Keratinocyte (primary cell): Measurements from ENCODE around the gene RGCC. TPM values are rescaled to one million over a fixed set of nuclear protein-coding genes. Genes with fewer than 3 reads are reported as not detected.

Experiments
- DNase-seq: peaks from one replicate; pipeline ENCODE4 v3.0.0-alpha.2; 2011; ENCODE audit warnings: low read depth, missing footprints, low spot score
- FAIRE-seq: peaks from 2 replicates; lab custom pipeline; 2011; peaks lifted over from hg19 to GRCh38; lab: Jason Lieb, UNC
- H2AFZ ChIP-seq: 2 replicates; pipeline ENCODE4 v1.6.0; 2012; ENCODE audit warnings: low read length, control low read depth, inconsistent platforms; ENCODE audit not compliant: control insufficient read depth
- H3K27ac ChIP-seq: 2 replicates; pipeline ENCODE4 v1.5.1; 2011; ENCODE audit warnings: low read length; ENCODE audit not compliant: control insufficient read depth, insufficient read depth
- H3K27me3 ChIP-seq: 3 replicates; pipeline ENCODE4 v1.6.0; 2011; ENCODE audit warnings: low read length; ENCODE audit not compliant: control insufficient read depth, insufficient read depth; ENCODE audit errors: extremely low read depth
- H3K36me3 ChIP-seq, 2 experiments: 2 replicates in 1 of 2; 3 replicates in 1 of 2; pipeline ENCODE4 v1.5.1; 2011; ENCODE audit warnings: low read length in 2 of 2, mild to moderate bottlenecking in 1 of 2; ENCODE audit not compliant: control insufficient read depth in 2 of 2, insufficient read depth in 2 of 2; ENCODE audit errors: extremely low read depth in 1 of 2
- H3K4me1 ChIP-seq: 3 replicates; pipeline ENCODE4 v1.5.1; 2011; ENCODE audit warnings: low read length; ENCODE audit not compliant: control insufficient read depth, insufficient read depth; ENCODE audit errors: extremely low read depth
- H3K4me2 ChIP-seq: 3 replicates; pipeline ENCODE4 v1.6.0; 2011; ENCODE audit warnings: low read depth, low read length; ENCODE audit not compliant: control insufficient read depth, insufficient read depth; ENCODE audit errors: extremely low read depth
- H3K4me3 ChIP-seq, 3 experiments: fragments of 200-600 bp in 1 of 3; sonication (generic) in 1 of 3; 2 replicates in 2 of 3; 3 replicates in 1 of 3; pipeline ENCODE4 v1.5.1; 2011 to 2016; ENCODE audit warnings: low read length in 3 of 3, mild to moderate bottlenecking in 3 of 3, control low read depth in 2 of 3, inconsistent platforms in 1 of 3, low read depth in 1 of 3, mixed read lengths in 1 of 3, mixed run types in 1 of 3, moderate library complexity in 1 of 3; ENCODE audit not compliant: control insufficient read depth in 2 of 3, insufficient read depth in 2 of 3; ENCODE audit errors: extremely low read depth in 1 of 3
- H3K79me2 ChIP-seq: 2 replicates; pipeline ENCODE4 v1.6.0; 2012; ENCODE audit warnings: low read length; ENCODE audit not compliant: control insufficient read depth, insufficient read depth
- H3K9ac ChIP-seq: 3 replicates; pipeline ENCODE4 v1.6.0; 2011; ENCODE audit warnings: low read length; ENCODE audit not compliant: control insufficient read depth, insufficient read depth; ENCODE audit errors: extremely low read depth
- H3K9me1 ChIP-seq: 3 replicates; pipeline ENCODE4 v1.6.0; 2011; ENCODE audit warnings: low read length; ENCODE audit not compliant: control insufficient read depth, insufficient read depth; ENCODE audit errors: extremely low read depth
- H3K9me3 ChIP-seq: 2 replicates; pipeline ENCODE4 v1.5.1; 2012; ENCODE audit warnings: low read depth, low read length; ENCODE audit not compliant: control insufficient read depth
- H4K20me1 ChIP-seq: 3 replicates; pipeline ENCODE4 v1.6.0; 2011; ENCODE audit warnings: low read length; ENCODE audit not compliant: control insufficient read depth, insufficient read depth; ENCODE audit errors: extremely low read depth
- CTCF ChIP-seq, 3 experiments: IDR thresholded peaks in 1 of 3; conservative IDR thresholded peaks in 1 of 3; optimal IDR thresholded peaks in 1 of 3; 2 replicates in 2 of 3; 3 replicates in 1 of 3; pipeline versions ENCODE3 to v1.5.1; 2011; ENCODE audit warnings: low read length in 3 of 3, mild to moderate bottlenecking in 3 of 3, moderate library complexity in 2 of 3, control low read depth in 1 of 3, inconsistent platforms in 1 of 3; ENCODE audit not compliant: insufficient read depth in 2 of 3; ENCODE audit errors: extremely low read depth in 1 of 3
- EZH2 ChIP-seq: IDR thresholded peaks from one replicate; pipeline ENCODE4 v1.6.1; 2012; ENCODE audit warnings: inconsistent platforms, mild to moderate bottlenecking, low read length, moderate library complexity
- dilution Hi-C: fragments of 300-500 bp; cut with MboI; formaldehyde crosslinking; loops from one replicate; pipeline ENCODE4 v1.7.0; 2020; ENCODE audit warnings: low sequenced_read_pairs; ENCODE audit not compliant: extremely low pct_ligation_motif_present
- polyA plus RNA-seq, 5 experiments: library from polyadenylated mRNA; depleted of rRNA in 3 of 5; stranded (reverse) in 3 of 5; stranded (forward) in 1 of 5; unstranded in 1 of 5; fragments of >200 nt; gene quantifications; 1 replicate in 1 of 5; 2 replicates in 3 of 5; 3 replicates in 1 of 5; pipeline versions ENCODE4 v1.2.1 to v1.2.3, GENCODE V29; 2011 to 2012; ENCODE audit warnings: missing spikeins in 2 of 5, low read depth in 1 of 5, low replicate concordance in 1 of 5

RGCC gene
- polyA plus RNA-seq, 1 donor (not counting 4 experiments of a cell fraction or from before 2014, with no cell fraction given) = 1.5 TPM

- Histone ChIP-seq H3K79me2 (no peaks in the 10 kb centered on the region), H2AFZ (no peak overlapping the region), H3K36me3 (no peaks in the 10 kb centered on the region), H3K9me1 (no peaks in the 10 kb centered on the region), H3K9ac (no peak overlapping the region), H3K4me1 (peaks cover 5% of the 10 kb centered on the region), H3K27ac (no peak overlapping the region), H4K20me1 (no peaks in the 10 kb centered on the region), H3K4me2 (no peak overlapping the region), H3K27me3 (peaks cover 8% of the 10 kb centered on the region), H3K9me3 (no peaks in the 10 kb centered on the region), H3K4me3 (no peak overlapping the region)
- no peak for TF ChIP-seq CTCF (optimal IDR thresholded peaks at IDR 0.05 in 1 of 3, IDR thresholded peaks at IDR 0.05 in 1 of 3, conservative IDR thresholded peaks at IDR 0.05 in 1 of 3; ENCODE audit: extremely low read depth in 1 of 3, insufficient read depth in 2 of 3, low read length in 3 of 3)
- no peak for TF ChIP-seq EZH2
- no peak for FAIRE-seq
- dilution Hi-C loops = no loop called here
- no peak for DNase-seq
Measured at GRCh38 chr13:41506312-41506711, 49.0 kb downstream of the RGCC start.

- no peak overlapping the region for H2AFZ ChIP-seq
- no peak overlapping the region for H3K27ac ChIP-seq
- H3K9ac ChIP-seq = no peak overlapping the region
- H4K20me1 ChIP-seq = no peaks in the 10 kb centered on the region
- no peaks in the 10 kb centered on the region for H3K79me2 ChIP-seq
- H3K9me3 ChIP-seq = no peaks in the 10 kb centered on the region
- H3K4me3 ChIP-seq = no peak overlapping the region
- no peak for DNase-seq
- no peaks in the 10 kb centered on the region for H3K9me1 ChIP-seq
- dilution Hi-C loops = no loop called here
- H3K27me3 ChIP-seq = peaks cover 11% of the 10 kb centered on the region
- TF ChIP-seq CTCF (optimal IDR thresholded peaks at IDR 0.05 in 1 of 3, IDR thresholded peaks at IDR 0.05 in 1 of 3, conservative IDR thresholded peaks at IDR 0.05 in 1 of 3; ENCODE audit: extremely low read depth in 1 of 3, insufficient read depth in 2 of 3, low read length in 3 of 3) (no peak), EZH2 (no peak)
- no peak overlapping the region for H3K4me2 ChIP-seq
- no peaks in the 10 kb centered on the region for H3K36me3 ChIP-seq
- H3K4me1 ChIP-seq = peaks cover 5% of the 10 kb centered on the region
- no peak for FAIRE-seq
Measured at GRCh38 chr13:41509971-41510370, 52.6 kb downstream of the RGCC start.
